Transverse colon (tissue), 4 donors: ENCODE results near the gene ACTMAP. TPM values are rescaled to one million over a fixed set of nuclear protein-coding genes. Genes with fewer than 3 reads are reported as not detected.
A peak's percentile ranks its signal among the peaks of the same experiment; 100 is the strongest.

Source experiments
- DNase-seq: peaks from one replicate; pipeline ENCODE4 v3.0.0-alpha.2; 2019
- H3K27ac ChIP-seq, 4 donors: fragments of 200-600 bp; sonication (generic); 2 replicates each; pipeline ENCODE4 v1.5.1; 2016 to 2018; ENCODE audit warnings: inconsistent platforms in 4 of 4
- H3K27me3 ChIP-seq: fragments of 200-600 bp; sonication (generic); 2 replicates; pipeline ENCODE4 v1.5.1; 2017; ENCODE audit warnings: inconsistent platforms
- H3K36me3 ChIP-seq, 4 donors: fragments of 200-600 bp; sonication (generic); 2 replicates each; pipeline ENCODE4 v1.5.1; 2017 to 2019; ENCODE audit warnings: inconsistent platforms in 4 of 4
- H3K4me1 ChIP-seq, 4 donors: fragments of 200-600 bp; sonication (generic); 2 replicates each; pipeline ENCODE4 v1.5.1; 2017 to 2020; ENCODE audit warnings: inconsistent platforms in 4 of 4
- H3K4me3 ChIP-seq, 4 donors: fragments of 200-600 bp; sonication (generic); 1 replicate in 1 of 4; 2 replicates in 3 of 4; pipeline versions ENCODE4 v1.5.1 to v1.6.1; 2017 to 2019; ENCODE audit warnings: inconsistent platforms in 4 of 4
- H3K9me3 ChIP-seq, 2 donors: fragments of 200-600 bp; sonication (generic); 2 replicates each; pipeline ENCODE4 v1.5.1; 2017 to 2019; ENCODE audit warnings: inconsistent platforms in 2 of 2
- EP300 ChIP-seq: sonication (generic); formaldehyde crosslinking; IDR thresholded peaks from one replicate; pipeline ENCODE4 v1.6.1; 2017; ENCODE audit warnings: antibody characterized with exemption, low read depth
- POLR2A ChIP-seq: fragments of 450-650 bp; IDR thresholded peaks from one replicate; pipeline ENCODE4 v1.6.1; 2016; ENCODE audit warnings: antibody characterized with exemption, mild to moderate bottlenecking, moderate library complexity
- POLR2AphosphoS5 ChIP-seq, 3 donors: sonication (generic); formaldehyde crosslinking; IDR thresholded peaks; one replicate each; pipeline ENCODE4 v1.6.1; 2016; ENCODE audit warnings: antibody characterized with exemption in 3 of 3
- WGBS, 2 donors: methylation state at CpG; one replicate each; pipeline ENCODE4 v1.1.5; 2018; ENCODE audit warnings: low coverage in 1 of 2; 5-methylcytosine and 5-hydroxymethylcytosine counted together
- in situ Hi-C, 4 donors: fragments of 200-750 bp; cut with MboI; loops; one replicate each; pipeline versions ENCODE4 v1.15.0 to v1.15.1; 2017; ENCODE audit warnings: low sequenced_read_pairs in 3 of 4, low pct_ligation_motif_present in 1 of 4, low pct_unique_long_range_greater_than_20kb in 1 of 4
- intact Hi-C: fragments of 100-400 bp; cut with DNase I; formaldehyde crosslinking; loops from one replicate; pipeline ENCODE4 v1.15.1; 2023; ENCODE audit warnings: low total_unique reads
- total RNA-seq, 4 donors: library from RNA; depleted of rRNA; stranded (reverse); fragments of >200 nt; gene quantifications; one replicate each; pipeline ENCODE4 v1.1.0, GENCODE V29; 2016
- TF ChIP-seq, protein P1 (sequence below), 5 experiments: fragments of 200-600 bp in 3 of 5; fragments of 450-650 bp in 2 of 5; sonication (generic) in 3 of 5; IDR thresholded peaks; 1 replicate in 2 of 5; 2 replicates in 3 of 5; pipeline ENCODE4 v1.5.1; 2016 to 2017; ENCODE audit warnings: antibody characterized with exemption in 5 of 5, inconsistent platforms in 3 of 5, mild to moderate bottlenecking in 2 of 5, moderate library complexity in 1 of 5

Gene ACTMAP
- total RNA-seq, 4 donors from 2014 or later = 8.3 to 29.1 (median 12.1) TPM

DNA sequence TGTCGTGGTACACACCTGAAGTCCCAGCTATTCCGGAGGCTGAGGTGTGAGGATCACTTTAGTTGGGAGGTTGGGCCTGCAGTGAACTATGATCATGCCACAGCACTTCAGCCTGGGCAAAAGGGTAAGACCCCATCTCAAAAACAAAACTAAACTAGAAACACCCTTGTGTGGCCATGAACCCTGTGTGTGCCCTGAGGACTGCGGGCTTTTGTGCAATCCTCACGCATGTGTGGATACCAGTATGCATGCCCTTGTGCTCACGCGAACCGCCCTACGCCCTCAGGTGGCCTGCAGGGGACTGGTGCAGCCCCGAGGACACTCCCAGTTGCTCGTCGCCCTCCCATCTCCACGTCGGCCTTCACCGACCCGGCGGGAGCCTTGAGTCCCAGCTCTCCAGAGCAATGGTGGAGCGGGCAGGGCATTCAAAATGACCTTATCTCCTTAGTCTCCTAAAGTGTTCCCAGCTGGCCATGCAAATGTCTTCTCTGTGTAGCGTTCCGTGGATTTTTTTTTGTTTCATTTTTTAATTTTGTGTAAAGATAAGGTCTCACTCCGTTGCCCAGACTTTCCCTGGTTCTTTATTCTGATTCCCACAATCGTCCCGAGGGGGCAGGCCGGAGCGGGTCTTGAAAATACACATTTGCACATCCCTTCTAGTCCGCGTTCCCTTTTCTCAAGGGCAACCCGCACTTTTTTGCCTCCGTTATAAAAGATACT, 47.8 kb upstream of the ACTMAP start:
- TF ChIP-seq POLR2A = peak; percentile 69
- TF ChIP-seq EP300 = no peak
- TF ChIP-seq POLR2AphosphoS5 (IDR thresholded peaks at IDR 0.05) = peak in 2 of 3 donors; percentile 3 to 48
- TF ChIP-seq, protein P1, sequence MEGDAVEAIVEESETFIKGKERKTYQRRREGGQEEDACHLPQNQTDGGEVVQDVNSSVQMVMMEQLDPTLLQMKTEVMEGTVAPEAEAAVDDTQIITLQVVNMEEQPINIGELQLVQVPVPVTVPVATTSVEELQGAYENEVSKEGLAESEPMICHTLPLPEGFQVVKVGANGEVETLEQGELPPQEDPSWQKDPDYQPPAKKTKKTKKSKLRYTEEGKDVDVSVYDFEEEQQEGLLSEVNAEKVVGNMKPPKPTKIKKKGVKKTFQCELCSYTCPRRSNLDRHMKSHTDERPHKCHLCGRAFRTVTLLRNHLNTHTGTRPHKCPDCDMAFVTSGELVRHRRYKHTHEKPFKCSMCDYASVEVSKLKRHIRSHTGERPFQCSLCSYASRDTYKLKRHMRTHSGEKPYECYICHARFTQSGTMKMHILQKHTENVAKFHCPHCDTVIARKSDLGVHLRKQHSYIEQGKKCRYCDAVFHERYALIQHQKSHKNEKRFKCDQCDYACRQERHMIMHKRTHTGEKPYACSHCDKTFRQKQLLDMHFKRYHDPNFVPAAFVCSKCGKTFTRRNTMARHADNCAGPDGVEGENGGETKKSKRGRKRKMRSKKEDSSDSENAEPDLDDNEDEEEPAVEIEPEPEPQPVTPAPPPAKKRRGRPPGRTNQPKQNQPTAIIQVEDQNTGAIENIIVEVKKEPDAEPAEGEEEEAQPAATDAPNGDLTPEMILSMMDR (IDR thresholded peaks at IDR 0.05) = peak in 4 of 5 experiments; percentile 35 to 79 (median 65)
- DNase-seq = peak; percentile 85
- H3K4me3 ChIP-seq = peak overlapping the region; percentile 2 to 99 (median 46)
- peaks cover 37 to 43% (median 39%) of the 10 kb centered on the region in 4 donors for H3K4me1 ChIP-seq
- H3K36me3 ChIP-seq = peaks cover 0 to 3% (median 0%) of the 10 kb centered on the region in 4 donors
- H3K27me3 ChIP-seq = no peaks in the 10 kb centered on the region
- H3K27ac ChIP-seq = peak overlapping the region; percentile 93 to 97 (median 96)
- intact Hi-C loops = no loop called here
- in situ Hi-C loops = no loop called here
- H3K9me3 ChIP-seq = no peaks in the 10 kb centered on the region
- 8 to 13% methylated on average over 13 to 28 of the region's 28 CpGs for WGBS, 2 donors

DNA sequence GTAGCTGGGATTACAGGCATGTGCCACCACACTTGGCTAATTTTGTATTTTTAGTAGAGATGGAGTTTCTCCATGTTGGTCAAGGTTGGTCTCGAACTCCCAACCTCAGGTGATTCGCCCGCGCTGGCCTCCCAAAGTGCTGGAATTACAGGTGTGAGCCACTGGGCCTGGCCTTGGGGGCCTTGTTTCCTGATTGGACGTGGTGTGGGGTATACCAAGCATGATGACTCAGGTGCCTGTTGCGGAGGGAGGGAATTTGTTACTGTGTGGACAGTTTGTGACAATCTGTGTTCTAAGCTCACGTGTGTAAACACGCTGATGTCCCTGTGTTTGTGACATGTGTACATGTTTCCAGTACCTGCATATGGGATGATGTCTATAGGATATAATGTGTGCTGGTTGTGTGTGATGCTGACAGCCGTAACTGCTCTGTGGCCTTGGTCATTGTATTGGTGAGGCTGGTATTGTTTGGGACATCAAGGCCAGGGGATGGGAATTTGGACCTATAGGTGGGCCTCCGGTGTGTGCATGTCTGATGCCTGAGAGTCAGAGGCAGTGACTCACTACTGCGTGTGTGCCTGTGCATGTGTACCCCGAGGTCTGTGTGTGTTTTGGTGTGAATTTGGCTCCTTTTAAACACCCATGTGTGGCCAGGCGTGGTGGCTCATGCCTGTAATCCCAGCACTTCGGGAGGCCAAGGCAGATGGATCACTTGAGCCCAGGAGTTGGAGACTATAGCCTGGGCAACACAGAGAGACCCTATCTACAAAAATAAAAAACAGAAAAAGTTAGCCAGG, 47.1 kb upstream of the ACTMAP start:
- 96 to 100% methylated on average over 4 to 14 of the region's 14 CpGs for WGBS, 2 donors
- H3K4me1 ChIP-seq = peaks cover 30 to 43% (median 37%) of the 10 kb centered on the region in 4 donors
- intact Hi-C loops = no loop called here

DNA sequence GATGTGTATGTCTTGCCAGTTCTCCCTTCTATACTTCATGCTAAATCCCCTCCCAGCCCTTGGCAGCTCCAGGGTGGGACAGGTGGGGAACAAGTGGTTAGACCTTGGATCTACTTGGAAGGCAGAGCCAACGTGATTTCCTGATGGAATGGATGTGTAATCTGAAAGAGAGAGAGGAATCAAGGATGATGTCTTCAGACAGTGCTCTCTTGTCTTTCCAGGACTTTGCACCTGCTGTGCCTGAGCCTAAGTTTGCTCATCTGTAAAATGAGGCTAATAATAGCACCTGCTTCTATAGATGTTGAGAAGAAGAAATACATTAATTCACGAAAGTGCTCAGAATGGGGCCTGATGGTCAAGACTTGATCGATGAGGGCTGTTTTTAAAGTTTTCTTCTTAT, 41.7 kb upstream of the ACTMAP start:
- H3K27me3 ChIP-seq = no peaks in the 10 kb centered on the region
- H3K4me1 ChIP-seq = peaks cover 0 to 23% (median 16%) of the 10 kb centered on the region in 4 donors
- H3K4me3 ChIP-seq = no peak overlapping the region
- in situ Hi-C loops = no loop called here
- no peaks in the 10 kb centered on the region for H3K9me3 ChIP-seq
- H3K27ac ChIP-seq = peak overlapping the region; percentile 81 to 84 (median 83)
- TF ChIP-seq POLR2AphosphoS5 (IDR thresholded peaks at IDR 0.05) (no peak), EP300 (no peak), POLR2A (no peak)
- TF ChIP-seq, protein P1 (IDR thresholded peaks at IDR 0.05) = no peak
- intact Hi-C loops = no loop called here
- no peak for DNase-seq
- WGBS, 2 donors = 0 to 41% methylated on average over 1 to 3 of the region's 3 CpGs
- H3K36me3 ChIP-seq = peaks cover 0 to 8% (median 0%) of the 10 kb centered on the region in 4 donors

More for the DNA sequence above, 47.1 kb upstream of the ACTMAP start:
- no peak for DNase-seq
- H3K27me3 ChIP-seq = no peaks in the 10 kb centered on the region
- in situ Hi-C loops = no loop called here
- no peaks in the 10 kb centered on the region for H3K9me3 ChIP-seq
- peak overlapping the region; percentile 93 to 97 (median 96) for H3K27ac ChIP-seq
- H3K36me3 ChIP-seq = peaks cover 0 to 3% (median 0%) of the 10 kb centered on the region in 4 donors
- TF ChIP-seq, protein P1 (IDR thresholded peaks at IDR 0.05) = no peak
- TF ChIP-seq POLR2A (no peak), EP300 (no peak), POLR2AphosphoS5 (IDR thresholded peaks at IDR 0.05) (no peak)
- H3K4me3 ChIP-seq = no peak overlapping the region

DNA sequence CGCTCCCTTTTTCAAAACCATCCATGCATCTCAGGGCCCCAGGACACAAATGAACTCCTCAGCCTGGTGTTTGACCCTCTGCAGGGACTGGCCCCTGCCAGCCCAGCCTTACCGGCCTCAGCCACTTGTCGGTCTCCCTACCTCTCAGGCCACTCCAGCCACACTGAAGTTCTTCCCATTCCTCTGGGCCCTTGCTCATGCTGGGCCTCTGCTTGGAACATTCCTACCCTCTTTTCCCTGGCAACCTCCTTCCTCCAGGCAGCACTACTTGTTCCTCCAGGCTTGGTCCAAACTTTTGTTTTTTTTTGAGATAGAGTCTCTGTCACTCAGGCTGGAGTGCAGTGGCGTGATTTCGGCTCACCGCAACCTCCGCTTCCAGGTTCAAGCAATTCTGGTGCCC, 41.1 kb upstream of the ACTMAP start:
- in situ Hi-C loops = no loop called here
- H3K9me3 ChIP-seq = no peaks in the 10 kb centered on the region
- H3K4me3 ChIP-seq = no peak overlapping the region
- peaks cover 0 to 8% (median 0%) of the 10 kb centered on the region in 4 donors for H3K36me3 ChIP-seq
- TF ChIP-seq POLR2AphosphoS5 (IDR thresholded peaks at IDR 0.05) (no peak), POLR2A (no peak), EP300 (no peak)
- TF ChIP-seq, protein P1 (IDR thresholded peaks at IDR 0.05) = no peak
- peaks cover 0 to 23% (median 16%) of the 10 kb centered on the region in 4 donors for H3K4me1 ChIP-seq
- DNase-seq = no peak
- peak overlapping the region; percentile 81 to 84 (median 83) for H3K27ac ChIP-seq
- WGBS, 2 donors = 29 to 86% methylated on average over 1 to 7 of the region's 7 CpGs
- intact Hi-C loops = no loop called here
- no peaks in the 10 kb centered on the region for H3K27me3 ChIP-seq
